ENCODE measurements around the gene RAD54L2.
"Not testable (repeated sequence)": the region's sequence is repeated elsewhere in the genome, so short reads cannot be mapped to it uniquely, and the experiment has no call there.

Gene RAD54L2, protein sequence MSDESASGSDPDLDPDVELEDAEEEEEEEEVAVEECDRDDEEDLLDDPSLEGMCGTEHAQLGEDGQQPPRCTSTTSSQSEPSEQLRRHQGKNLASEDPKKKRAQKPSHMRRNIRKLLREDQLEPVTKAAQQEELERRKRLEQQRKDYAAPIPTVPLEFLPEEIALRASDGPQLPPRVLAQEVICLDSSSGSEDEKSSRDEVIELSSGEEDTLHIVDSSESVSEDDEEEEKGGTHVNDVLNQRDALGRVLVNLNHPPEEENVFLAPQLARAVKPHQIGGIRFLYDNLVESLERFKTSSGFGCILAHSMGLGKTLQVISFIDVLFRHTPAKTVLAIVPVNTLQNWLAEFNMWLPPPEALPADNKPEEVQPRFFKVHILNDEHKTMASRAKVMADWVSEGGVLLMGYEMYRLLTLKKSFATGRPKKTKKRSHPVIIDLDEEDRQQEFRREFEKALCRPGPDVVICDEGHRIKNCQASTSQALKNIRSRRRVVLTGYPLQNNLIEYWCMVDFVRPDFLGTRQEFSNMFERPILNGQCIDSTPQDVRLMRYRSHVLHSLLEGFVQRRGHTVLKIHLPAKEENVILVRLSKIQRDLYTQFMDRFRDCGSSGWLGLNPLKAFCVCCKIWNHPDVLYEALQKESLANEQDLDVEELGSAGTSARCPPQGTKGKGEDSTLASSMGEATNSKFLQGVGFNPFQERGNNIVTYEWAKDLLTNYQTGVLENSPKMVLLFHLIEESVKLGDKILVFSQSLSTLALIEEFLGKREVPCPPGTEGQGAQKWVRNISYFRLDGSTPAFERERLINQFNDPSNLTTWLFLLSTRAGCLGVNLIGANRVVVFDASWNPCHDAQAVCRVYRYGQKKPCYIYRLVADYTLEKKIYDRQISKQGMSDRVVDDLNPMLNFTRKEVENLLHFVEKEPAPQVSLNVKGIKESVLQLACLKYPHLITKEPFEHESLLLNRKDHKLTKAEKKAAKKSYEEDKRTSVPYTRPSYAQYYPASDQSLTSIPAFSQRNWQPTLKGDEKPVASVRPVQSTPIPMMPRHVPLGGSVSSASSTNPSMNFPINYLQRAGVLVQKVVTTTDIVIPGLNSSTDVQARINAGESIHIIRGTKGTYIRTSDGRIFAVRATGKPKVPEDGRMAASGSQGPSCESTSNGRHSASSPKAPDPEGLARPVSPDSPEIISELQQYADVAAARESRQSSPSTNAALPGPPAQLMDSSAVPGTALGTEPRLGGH (N-terminal part only)

GRCh38 chr3:51538459-51539290 is at the start of gene RAD54L2:
TSS of gene RAD54L2 (plus strand) at chr3:51538719. CDS start at chr3:51590421, 51,702 bp downstream.
- peak; percentile 55 to 58 for DNase-seq

- peak; percentile 94 to 97 for DNase-seq
Observed at GRCh38 chr3:51498876-51499738, 39.4 kb upstream of the RAD54L2 start.

DNA sequence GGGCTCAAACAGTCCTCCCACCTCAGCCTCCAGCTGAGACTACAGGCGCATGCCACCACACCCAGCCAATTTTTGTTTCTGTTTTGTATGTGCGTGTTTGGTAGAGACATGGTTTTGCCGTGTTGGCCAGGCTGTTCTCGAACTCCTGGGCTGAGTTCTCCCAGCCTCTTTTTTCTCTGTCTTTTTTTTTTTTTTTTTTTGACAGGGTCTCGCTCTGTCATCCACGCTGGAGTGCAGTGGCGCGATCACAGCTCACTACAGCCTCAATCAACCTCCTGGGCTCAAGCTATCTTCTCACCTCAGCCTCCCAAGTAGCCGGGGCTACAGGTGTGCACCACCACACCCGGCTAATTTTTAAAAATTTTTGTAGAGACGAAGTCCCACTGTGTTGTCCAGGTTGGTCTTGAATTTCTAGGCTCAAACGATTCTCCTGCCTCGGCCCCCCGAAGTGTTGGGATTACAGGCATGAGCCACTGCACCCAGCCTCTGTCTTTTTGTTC is 37.8 kb upstream of the RAD54L2 start:
- DNase-seq: no peak

GRCh38 chr3:51501833-51502561 is 36.5 kb upstream of the RAD54L2 start:
- peak; percentile 79 for DNase-seq

GRCh38 chr3:51502562-51502910 is 36.0 kb upstream of the RAD54L2 start:
- no peak for DNase-seq

- DNase-seq: no peak
Observed at GRCh38 chr3:51503007-51503406, 35.5 kb upstream of the RAD54L2 start.

DNA sequence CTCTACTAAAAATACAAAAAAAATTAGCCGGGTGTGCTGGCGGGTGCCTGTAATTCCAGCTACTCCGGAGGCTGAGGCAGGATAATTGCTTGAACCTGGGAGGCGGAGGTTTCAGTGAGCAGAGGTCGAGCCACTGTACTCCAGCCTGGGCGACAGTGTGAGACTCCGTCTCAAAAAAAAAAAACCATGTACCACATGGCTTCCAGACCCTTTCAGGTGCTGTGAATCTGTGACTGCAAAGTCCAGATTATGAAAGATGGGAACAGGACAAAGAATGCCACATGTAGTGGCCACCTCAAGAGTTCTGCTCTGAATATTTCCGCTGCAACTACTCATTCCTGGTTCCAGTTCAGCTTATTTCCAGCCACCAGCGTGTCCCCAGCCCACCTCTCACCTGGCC is 30.3 kb upstream of the RAD54L2 start:
- no peak for DNase-seq

DNA sequence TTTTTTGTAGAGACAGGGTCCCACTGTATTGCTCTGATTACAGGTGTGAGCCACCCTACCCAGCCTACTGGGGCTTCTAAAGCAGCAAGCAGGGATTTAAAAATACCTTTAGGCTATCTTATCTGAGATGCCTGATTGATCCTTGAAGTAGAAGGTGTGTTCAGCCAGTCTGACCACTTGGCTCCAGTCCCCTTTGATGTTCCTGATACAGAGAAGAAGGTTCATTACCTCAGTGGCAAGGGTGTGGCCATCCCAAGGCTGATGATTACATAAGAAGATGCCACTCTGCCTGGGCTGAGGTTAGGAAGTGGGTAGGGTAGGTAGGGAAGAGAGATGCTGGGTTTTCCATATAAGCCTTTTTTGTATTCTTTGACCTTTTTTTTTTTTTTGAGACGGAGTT is 27.5 kb upstream of the RAD54L2 start:
- no peak for DNase-seq

- no peak for DNase-seq
Observed at GRCh38 chr3:51514210-51514609, 24.3 kb upstream of the RAD54L2 start.

DNA sequence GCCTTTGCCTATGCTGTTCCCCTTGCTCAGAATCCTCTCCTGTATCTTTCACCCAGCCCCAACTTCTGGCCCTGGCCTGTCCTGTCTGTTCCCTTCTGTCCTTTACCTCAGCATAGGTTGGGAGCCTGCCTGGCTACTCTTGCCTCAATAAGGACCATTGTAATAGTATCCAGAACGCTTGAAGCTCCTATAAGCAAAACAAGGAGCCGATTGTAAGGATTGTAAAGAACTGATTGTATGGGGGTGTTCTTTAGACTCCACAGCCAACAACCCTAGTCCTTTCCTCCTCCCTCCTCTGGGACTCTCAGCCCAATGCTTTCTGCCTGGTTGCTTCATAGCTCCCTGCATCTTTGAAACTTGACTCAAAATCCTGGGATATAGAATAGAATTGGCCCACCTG is 18.7 kb upstream of the RAD54L2 start:
- no peak for DNase-seq

GRCh38 chr3:51520906-51521730 is 17.4 kb upstream of the RAD54L2 start:
- DNase-seq: not testable (repeated sequence)

GRCh38 chr3:51522273-51522962 is 16.1 kb upstream of the RAD54L2 start:
- no peak for DNase-seq

GRCh38 chr3:51524874-51525273 is 13.6 kb upstream of the RAD54L2 start:
- DNase-seq: not testable (repeated sequence)

DNA sequence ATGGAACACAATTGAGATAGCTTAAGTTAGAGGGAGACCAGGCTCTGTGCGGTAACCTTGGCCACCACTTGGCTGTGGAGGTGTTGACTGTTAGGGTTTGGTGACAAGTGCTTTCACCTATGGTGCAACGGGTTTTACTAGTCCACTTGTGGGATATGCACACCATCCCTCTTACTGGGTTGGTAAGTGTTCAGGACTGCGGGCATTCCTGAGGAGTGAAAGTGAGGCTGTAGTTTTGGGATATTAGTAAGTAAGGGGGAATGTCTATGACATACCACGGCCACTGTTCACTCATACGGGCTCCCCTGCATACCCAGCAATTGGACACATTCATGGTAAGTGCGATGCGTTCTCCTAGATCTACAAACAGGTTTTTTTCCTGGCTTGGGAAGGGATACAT is 8.0 kb upstream of the RAD54L2 start:
- no peak for DNase-seq

GRCh38 chr3:51535146-51536019 is 3.1 kb upstream of the RAD54L2 start:
- no peak for DNase-seq

DNA sequence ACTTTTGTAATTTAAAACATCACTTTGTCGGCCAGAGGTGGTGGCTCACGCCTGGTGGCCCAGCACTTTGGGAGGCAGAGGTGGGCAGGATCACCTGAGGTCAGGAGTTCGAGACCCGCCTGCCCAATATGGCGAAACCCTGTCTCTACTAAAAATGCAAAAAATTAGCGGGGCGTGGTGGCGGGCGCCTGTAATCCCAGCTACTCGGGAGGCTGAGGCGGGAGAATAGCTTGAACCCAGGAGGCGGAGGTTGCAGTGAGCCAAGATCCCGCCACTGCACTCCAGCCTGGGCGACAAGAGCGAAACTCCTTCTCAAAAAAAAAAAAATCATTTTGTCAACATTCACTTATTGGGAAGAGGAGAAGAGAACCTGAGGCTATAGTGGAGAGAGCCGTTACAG is 888 bp upstream of the RAD54L2 start:
- DNase-seq: not testable (repeated sequence)

DNA sequence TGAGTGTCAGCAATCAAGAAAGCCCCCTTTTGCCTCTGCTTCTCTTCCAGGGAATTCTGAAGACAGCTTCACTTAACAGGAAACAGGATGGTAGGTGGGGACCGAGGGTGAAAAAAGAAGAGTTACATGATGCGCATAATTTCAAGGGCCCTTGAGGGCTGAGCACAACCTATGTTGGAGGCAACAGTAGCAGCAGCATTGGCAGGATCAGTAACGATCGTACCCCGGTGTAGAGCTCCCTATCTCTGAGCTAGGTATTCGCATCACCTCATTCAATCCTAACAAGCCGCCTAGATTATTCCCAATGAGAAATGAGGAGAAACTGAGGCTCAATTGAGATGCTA is 432 bp upstream of the RAD54L2 start:
- no peak for DNase-seq
